NOMO-1 treated with dmso at 0.1 percent for 144 hours (cell line): Measurements from ENCODE around the gene PREPL.

Experiments
- DNase-seq: peaks from one replicate; lab custom pipeline; 2025; ENCODE audit not compliant: unreplicated experiment; lab: John Stamatoyannopoulos, UW

PREPL gene

DNA sequence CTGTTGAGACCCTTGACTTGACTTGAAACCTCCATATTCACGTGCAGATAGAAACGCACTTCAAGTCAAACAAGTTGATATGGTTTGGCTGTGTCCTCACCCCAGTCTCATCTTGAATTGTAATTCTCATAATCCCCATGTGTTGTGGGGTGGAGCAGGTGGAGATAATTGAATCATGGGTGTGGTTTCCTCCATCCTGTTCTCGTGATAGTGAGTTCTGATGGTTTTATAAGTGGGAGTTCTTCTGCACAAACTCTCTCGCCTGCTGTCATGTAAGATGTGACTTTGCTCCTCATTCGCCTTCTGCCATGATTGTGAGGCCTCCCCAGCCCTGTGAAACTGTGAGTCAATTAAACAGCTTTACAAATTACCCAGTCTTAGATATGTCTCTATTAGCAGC is 64.6 kb downstream of the PREPL start:
- DNase-seq, result no peak

DNA sequence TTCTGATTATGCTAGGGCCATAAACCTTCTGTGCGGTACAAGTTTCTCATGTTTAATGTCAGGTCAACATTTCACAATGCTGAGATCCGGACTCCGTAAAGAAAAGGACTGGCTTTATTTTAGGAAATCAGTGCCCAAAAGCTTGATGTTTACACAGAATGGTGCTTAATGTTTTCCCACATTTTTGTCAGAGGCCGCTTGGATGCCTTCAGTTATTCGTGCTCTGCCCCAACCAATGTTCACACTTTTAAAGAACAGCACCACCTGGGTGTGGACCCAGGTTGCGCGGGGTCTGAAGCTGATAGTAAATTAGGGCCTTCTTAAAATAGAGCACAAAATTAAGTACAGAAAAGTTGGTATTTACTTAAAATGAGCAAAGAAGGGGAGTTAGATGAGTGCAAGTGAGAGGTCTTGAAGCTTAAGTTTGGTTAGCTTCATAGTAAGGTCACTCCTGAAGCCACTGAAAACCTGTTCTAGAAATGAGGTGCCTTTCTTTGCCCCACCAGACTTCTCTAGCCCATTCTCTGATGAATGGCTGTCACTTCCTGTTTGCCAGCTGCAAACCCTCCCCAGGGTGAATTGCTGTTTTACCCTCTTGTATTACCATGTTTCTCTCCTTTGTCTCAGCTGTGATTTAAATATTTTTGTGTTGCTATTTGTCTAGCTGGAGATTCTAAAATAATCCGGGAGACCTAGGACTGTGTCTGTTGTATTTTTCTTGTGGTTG is 65.5 kb downstream of the PREPL start:
- DNase-seq, result no peak

DNA sequence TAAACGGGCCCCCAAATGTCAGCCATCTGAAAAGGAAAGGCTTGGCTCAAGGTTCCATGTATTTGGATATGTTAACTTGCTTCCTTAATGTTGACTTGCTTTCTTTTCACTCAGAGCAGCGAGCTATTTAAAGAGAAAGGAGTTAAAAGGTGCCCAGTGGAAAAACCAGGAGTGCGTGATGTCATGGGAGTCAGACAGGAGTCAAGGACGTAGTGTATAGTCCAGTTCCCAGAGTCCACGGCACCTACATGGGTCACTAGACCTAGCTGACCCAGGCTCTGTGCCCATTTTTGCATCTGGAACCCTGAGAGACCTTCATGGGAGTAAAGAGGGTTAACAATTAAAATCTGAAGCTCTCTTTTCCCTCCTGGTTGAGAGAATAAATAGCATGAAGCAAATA is 66.2 kb downstream of the PREPL start:
- DNase-seq, result no peak

DNA sequence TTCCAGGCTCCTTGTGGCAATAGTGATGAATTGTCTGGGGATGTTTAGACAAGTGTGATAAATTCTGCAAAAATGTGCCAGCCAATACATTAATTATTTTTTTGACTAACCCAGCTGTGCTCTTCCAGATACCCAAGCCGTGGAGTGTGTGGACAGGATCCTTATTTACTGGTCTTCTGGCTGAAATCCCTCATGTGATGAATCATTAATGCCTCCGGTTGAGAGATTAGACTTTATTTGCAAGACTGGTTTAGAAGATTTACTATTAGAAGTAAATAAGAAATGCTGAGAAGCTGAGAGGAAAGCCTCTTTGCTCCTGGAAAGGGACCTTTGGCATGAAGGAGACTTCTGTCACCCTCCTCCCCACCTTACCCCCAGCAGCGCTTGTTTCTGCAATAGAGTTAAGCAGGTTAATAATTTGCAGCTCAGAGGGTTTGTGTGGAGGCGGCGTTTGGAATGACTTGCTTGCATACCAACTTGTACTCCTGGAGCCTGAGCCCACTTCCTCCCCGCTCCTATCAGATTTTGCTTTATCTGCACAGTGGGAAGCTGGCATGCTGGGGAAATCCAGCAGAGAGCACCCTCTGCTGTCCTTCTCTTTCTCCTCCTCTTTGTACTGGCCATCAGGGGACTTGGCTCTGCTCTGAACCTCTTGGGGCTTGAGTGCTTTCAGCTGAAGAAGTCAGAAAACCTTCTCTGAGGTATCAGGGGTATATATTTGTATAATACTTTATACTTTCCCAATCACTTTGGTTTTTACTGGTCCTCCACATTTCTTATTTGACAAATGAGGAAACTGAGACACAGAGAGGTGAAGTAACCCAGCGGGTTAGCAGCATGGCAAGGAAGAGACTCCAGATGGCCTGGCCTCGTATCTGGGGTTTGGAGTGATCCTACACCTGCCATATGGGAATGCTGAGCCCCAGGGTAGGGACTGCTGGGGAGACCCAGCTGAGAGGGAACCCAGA is 69.7 kb downstream of the PREPL start:
- DNase-seq, result no peak

DNA sequence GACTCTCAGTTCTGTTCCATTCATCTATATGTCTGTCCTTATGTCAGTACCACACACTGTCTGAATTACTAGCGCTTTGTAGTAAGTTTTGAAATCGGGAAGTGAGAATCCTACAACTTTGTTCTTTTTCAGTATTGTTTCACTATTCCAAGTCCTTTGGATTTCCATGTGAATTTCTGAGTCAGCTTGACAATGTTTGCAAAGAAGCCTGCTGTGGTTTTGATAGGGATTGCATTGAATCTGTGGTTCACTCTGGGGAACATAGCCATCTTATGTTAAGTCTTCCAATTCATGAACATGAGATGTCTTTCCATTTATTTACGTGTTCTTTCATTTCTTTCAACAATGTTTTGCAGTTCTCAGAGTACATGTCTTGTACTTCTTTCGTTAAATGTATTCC is 71.0 kb downstream of the PREPL start:
- no peak for DNase-seq

DNA sequence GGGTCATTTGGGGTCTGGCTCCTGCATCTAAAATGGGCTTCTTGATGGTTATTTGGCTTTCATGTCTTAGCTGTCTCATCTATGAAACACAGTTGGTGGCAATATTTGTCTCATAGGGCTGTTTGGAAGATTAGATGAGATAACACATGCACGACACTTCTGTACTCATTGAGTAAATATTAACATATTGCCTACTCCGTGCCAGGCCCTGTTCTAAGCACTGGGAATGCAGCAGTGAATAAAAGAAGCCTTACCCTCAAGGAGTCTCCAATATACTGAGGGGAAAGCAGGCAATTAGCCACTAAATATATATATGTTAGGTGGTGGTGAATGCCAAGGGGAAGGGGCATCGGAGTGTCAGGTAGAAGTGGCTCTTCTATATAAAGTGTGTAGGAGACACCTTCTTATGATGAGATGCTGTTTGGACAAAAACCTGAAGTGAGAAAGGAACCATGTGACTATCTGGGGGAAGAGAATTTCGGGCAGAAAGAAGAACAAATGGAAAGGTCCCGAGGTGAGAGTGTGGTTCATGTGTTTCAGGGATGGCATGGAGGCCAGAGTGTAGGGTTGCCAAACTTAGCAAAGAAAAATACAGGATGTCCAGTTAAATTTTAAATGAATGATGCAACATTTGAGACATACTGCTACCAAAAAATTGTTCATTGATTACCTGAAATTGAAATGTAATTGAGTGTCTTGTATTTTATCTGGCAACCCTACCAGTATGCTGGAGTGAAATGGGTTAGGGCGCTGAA is 74.2 kb downstream of the PREPL start:
- no peak for DNase-seq

DNA sequence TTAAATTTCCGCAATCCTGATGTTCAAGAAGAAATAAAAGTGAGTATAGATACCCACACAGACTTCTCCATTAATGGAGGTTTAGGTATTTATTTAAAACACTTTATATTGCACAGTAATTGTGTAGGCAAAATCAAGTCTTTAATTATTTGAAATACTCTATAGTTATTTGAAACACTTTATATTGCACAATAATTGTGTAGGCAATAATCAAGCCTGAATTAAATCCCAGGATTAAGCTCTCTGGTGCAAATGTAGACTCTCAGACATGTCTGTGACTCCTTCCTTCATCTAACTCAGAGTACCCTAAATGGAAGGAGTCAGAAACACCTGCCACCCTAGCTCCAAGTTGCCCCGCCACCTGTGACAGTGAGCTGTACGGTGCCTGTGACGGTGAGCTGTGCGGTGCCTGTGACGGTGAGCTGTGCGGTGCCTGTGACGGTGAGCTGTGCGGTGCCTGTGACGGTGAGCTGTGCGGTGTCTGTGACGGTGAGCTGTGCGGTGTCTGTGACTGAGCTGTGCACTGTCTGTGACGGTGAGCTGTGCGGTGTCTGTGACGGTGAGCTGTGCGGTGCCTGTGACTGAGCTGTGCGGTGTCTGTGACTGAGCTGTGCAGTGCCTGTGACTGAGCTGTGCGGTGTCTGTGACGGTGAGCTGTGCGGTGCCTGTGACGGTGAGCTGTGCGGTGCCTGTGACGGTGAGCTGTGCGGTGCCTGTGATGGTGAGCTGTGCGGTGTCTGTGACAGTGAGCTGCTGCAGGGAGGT is 75.0 kb downstream of the PREPL start:
- DNase-seq, result no peak

DNA sequence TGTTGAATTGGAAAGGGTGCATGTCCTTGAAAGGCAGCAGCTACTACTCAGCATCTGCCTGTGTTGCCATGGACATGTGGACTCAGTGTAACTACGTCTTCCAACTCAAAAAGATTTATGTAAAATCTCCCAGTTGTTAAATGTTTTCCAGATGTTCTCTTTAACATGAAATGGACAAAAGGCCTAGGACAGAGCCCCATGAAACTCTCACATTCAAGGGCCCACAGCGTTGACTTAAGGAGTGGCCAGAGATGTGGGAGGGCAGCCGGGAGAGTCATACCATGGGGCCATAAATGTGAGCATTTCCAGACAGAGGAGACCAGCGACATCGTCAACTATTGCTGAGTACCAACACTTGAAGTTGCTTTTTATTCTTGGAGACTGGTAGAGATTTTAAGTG is 76.1 kb downstream of the PREPL start:
- no peak for DNase-seq

DNA sequence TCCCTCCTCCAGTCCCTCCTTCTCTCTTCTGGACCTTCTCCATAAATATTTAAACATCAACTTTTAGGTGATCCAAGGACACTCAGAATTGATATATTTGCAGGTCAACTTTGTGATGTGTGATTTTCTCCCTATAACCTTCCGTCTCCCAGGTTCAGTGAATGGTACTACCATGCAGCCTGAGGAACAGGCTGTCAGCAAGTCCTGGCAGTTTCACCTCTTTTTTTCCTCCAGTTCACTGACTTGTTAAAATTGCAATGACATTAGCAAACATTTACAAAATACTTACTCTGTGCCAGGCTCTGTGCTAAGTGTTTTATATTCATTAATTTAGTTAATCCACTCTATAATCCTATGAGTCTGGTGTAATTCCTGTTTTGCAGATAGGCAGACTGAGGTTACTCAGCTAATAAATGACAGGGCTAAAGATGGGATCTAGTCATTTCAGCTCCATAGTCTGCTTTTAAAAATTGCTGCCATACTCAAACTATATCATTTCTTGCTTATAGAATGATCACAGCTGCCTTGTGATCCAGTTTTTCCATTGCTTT is 78.1 kb downstream of the PREPL start:
- DNase-seq, result no peak

DNA sequence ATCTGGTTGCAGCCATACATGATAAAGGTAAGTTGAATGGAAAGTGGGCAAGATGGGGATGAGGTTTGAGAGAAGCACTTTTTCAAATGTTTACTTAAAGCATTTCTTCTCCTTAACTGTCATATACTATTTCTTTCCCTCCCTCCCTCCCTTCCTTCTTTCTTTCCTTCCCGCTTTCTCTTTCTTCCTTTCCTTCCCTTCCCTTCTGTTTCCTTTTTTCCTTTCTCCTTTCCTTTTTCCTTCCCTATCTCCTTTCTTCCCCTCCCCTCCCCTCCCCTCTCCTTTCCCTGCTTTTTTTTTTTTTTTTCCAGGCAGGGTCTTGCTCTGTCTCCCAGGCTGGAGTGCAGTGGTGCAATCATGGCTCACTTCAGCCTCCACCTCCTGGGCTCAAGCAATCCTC is 80.4 kb downstream of the PREPL start:
- no peak for DNase-seq

DNA sequence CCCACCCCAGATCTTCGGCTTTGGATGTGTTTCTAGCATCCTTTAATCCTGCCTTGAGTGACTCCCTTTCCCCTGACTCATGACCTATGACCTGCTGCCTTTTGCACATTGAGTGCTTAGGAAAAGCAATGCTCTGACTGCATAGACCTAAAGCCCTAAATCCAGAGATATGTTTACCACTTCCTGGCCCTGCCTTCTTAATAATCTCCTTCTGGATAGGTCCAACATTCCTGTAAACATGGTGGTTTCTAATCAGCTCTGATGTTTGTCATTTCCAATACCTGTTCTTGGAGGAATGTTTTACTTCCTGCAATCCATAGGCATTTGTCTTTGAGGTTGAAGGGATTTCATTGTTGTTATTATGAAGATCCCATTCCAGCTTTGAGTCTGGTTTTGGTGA is 83.8 kb downstream of the PREPL start:
- no peak for DNase-seq

DNA sequence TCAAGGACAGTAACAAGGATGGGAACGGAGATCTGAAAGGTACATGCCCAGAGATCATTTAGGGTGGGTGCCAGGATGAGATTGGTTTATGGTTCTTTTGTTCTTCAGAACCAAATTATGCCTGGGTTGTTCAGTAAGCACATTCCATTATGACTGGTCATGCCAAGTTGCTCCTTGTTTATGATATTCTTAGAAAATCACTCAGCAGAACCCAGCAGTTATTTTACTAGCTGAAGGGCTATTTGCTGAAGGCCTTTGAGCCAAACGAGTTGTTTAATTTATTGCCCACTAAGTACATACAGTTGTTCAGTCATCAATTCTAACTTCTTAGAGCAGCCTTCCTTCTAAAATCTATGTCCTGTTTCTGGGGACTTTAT is 85.4 kb downstream of the PREPL start:
- DNase-seq, result no peak

DNA sequence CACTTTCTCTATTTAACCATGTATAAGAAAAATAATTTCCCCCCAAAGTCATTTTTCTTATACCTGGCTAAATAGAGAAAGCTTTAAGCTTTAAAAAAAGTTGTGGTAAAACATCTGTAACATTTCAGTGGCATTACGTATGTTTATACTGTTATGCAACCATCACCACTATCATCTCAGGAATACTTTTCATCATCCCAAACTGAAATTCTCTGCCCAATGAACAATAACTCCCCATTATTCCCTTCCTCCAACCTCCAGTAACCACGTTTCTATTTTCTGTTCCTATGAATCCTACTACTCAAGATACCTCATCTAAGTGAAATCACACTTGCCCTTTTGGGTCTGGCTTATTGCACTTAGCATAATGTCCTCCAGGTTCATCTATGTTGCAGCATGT is 87.7 kb downstream of the PREPL start:
- no peak for DNase-seq

DNA sequence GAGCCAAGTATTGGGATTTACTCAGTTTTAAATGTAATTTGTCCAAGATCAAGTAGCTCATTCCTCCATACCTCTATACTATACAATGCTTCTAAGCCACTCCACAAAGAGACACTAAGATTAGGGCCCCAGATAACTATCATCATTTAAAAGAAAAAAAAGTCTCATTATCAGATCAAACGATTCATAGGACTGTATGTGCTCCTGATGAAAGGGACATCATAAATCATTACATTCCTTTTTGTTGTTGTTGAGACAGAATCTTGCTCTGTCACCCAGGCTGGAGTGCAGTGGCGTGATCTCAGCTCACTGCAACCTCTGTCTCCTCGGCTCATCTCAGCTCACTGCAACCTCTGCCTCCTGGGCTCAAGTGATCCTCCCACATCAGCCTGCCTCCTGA is 88.2 kb downstream of the PREPL start:
- no peak for DNase-seq

DNA sequence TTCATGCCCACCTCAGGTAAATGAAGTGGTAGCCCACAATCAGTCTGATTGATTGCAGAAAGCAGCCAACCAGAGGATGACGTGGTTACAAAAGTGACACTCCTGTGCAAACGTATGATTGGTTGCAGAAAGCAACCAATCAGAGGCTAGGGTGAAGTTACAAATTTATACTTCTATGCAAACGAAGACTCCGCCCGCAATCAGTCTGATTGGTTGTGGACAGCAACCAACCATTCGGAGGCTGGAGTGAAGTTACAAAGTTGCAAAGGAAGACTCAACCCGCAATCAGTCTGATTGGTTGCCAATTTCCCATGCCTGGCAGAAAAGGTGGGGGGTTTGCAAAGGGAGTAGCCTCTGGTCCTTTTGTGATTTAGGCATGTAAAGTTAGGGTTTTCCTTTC is 90.0 kb downstream of the PREPL start:
- DNase-seq, result no peak

DNA sequence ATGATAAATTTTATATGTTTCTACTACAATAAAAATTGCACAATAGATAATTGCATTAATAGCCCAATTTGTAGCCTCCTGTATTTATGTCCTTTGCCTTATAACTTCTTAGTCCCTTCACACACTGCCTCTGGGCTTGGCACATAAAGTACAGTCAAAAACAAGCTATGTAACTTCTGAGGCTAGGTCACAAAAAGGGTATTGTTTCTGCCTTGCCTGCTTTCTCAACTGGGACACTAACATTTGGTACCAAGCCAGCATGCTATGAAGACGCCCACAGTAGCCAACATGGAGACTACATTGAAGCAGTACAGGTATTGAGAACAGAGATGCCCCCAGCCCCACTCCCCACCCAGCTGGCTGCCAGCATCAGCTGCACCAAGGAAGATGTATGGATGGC is 91.5 kb downstream of the PREPL start:
- DNase-seq, result no peak

DNA sequence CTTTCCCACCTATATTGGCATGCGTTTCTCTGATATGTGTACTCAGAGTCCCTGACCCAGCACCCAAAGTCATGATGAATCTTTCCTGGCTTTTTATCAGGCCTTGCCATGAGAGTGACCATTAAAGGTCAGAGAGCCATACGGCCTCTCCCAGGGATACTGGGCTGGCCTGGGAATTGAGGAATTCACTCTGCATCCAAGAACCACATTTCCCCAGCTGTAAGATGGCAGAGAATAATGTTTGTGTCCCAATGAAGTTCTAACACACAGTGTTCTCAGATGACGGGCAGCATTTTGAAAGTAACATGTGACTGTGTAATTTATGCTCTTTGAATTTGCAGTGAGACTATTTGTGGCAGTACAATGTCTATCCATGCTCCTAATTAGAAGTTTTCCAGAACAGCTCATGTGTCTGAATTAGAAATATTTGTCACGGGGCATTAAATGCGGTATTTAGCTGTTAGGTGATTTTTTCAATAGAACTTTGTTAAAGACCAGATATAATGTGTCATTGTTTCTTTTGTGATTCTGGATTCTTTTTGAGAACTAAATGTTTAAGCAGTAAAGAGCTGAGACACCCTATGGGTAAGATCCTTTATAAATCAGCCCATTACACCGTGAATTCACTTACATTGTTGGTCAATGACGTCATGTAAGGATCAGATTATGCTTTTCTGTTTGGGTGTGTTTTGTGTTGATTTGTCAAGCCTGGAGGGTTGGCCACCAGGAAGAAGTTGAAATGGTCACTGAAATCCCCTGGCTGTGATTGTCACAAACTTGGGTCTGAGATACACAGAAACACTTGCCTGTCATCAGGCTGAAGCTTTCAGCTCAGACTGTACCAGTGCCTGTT is 93.3 kb downstream of the PREPL start:
- DNase-seq, result no peak
